ENCODE measurements around the gene CYP1A2. TPM values are rescaled to one million over a fixed set of nuclear protein-coding genes. Genes with fewer than 3 reads are reported as not detected.

CYP1A2 gene
- total RNA-seq, 2 experiments from 2014 or later: not detected

- Mint-ChIP-seq H3K4me3 (no peak overlapping the region), H3K27ac (no peak overlapping the region), H3K36me3 (ENCODE audit: low read depth) (peaks cover 4% of the 10 kb centered on the region), H3K9me3 (ENCODE audit: insufficient read depth) (peaks cover 12% of the 10 kb centered on the region), H3K4me1 (ENCODE audit: low read depth) (no peaks in the 10 kb centered on the region), H3K27me3 (ENCODE audit: low read depth) (peaks cover 9% of the 10 kb centered on the region)
- ATAC-seq (no peak), DNase-seq (no peak)
- POLR2A ChIA-PET: no interaction called here
- CTCF ChIA-PET: no interaction called here
These were observed 6.2 kb upstream of the CYP1A2 start for GRCh38 chr15:74742422-74742821.

DNA sequence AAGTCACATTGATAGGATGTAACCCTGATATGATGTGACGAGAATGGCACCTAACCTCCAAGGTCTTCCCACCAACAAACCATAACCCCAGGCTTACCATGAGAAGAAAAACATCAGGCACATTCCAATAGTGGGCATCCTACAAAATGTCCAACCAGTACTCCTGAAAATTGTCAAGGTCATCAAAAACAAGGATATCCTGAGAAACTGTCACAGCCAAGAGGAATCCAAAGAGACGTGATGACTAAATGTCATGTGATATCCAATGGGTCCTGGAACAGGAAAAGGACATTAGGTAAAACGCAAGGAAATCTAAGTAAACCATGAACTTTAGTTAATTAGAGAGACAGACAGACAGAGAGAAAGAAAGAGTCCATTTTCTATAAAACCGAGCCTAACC lies 2.3 kb upstream of the CYP1A2 start:
- POLR2A ChIA-PET: no interaction called here
- Mint-ChIP-seq H3K27me3 (ENCODE audit: low read depth) (peaks cover 4% of the 10 kb centered on the region), H3K9me3 (ENCODE audit: insufficient read depth) (peaks cover 6% of the 10 kb centered on the region), H3K4me1 (ENCODE audit: low read depth) (no peaks in the 10 kb centered on the region), H3K36me3 (ENCODE audit: low read depth) (no peaks in the 10 kb centered on the region), H3K4me3 (no peak overlapping the region), H3K27ac (no peak overlapping the region)
- CTCF ChIA-PET: no interaction called here
- ATAC-seq (no peak), DNase-seq (no peak)

- POLR2A ChIA-PET: interaction anchor here (0.6 kb wide), 2 partner anchors 11 to 26 kb away, joined by 3 to 6 read pairs; no protein-coding TSS in a partner anchor
- CTCF ChIA-PET: interaction anchor here (0.9 to 2.2 kb wide), 2 partner anchors 114 to 118 kb away, joined by 3 to 5 read pairs; no protein-coding TSS in a partner anchor
- no peak overlapping the region for H3K27ac Mint-ChIP-seq
These were observed 1.2 kb downstream of the CYP1A2 start for GRCh38 chr15:74749832-74750231.

DNA sequence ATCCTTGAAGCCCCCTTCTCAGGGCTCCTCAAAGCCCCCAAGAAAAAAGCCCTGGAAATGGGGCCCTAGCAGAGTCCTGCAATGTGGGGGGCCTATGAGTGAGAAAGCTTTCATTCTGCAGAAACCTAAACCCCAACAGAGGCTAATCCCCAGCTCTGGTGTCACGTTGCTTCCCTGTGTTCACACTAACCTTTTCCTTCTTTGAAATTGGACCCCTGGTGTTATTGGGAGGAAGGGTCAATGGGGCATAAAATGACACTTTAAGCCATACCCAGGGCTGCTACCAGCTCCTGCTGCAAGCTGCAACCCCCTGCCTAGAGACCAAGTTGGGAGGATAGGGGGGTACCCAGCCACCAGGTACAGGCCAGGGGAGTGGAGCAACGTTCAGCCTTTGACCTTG lies 2.1 kb downstream of the CYP1A2 start:
- Mint-ChIP-seq H3K4me3 (no peak overlapping the region), H3K9me3 (ENCODE audit: insufficient read depth) (no peaks in the 10 kb centered on the region), H3K27ac (no peak overlapping the region), H3K36me3 (ENCODE audit: low read depth) (no peaks in the 10 kb centered on the region), H3K27me3 (ENCODE audit: low read depth) (peaks cover 5% of the 10 kb centered on the region), H3K4me1 (ENCODE audit: low read depth) (no peaks in the 10 kb centered on the region)
- no peak for DNase-seq
- ChIA-PET POLR2A (interaction anchor here (0.6 kb wide), 1 partner anchor 10 kb away, joined by 6 read pairs; no protein-coding TSS in a partner anchor), CTCF (interaction anchor here (0.7 to 2.2 kb wide), 3 partner anchors 18 to 119 kb away, joined by 3 to 5 read pairs (median 3); no protein-coding TSS in a partner anchor)
- ATAC-seq: no peak

More at GRCh38 chr15:74749832-74750231, 1.2 kb downstream of the CYP1A2 start:
- Mint-ChIP-seq H3K9me3 (ENCODE audit: insufficient read depth) (no peaks in the 10 kb centered on the region), H3K4me1 (ENCODE audit: low read depth) (no peaks in the 10 kb centered on the region), H3K4me3 (no peak overlapping the region), H3K27me3 (ENCODE audit: low read depth) (peaks cover 5% of the 10 kb centered on the region), H3K36me3 (ENCODE audit: low read depth) (no peaks in the 10 kb centered on the region)
- DNase-seq (no peak), ATAC-seq (no peak)

DNA sequence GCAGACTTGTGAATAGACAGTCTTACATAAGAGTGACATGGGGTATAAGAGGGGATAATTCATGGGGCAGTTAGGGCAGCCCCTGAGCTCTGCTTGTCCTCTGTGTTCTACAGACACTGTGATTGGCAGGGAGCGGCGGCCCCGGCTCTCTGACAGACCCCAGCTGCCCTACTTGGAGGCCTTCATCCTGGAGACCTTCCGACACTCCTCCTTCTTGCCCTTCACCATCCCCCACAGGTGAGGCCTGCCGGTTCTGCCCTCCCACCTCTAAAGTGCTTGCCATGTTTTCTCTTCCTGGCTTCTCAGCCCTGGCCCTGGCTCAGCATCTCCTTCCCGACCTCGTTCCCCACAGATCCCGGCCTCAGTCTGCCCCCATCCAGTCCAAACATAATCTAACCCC lies 3.4 kb downstream of the CYP1A2 start:
- peaks cover 5% of the 10 kb centered on the region for H3K27me3 Mint-ChIP-seq (ENCODE audit: low read depth)
- H3K4me3 Mint-ChIP-seq: no peak overlapping the region
- ChIA-PET POLR2A (no interaction called here), CTCF (interaction anchor here (1.4 to 2.2 kb wide), 2 partner anchors 26 to 120 kb away, joined by 5 read pairs; partner anchors contain the start of gene CYP1A1)
- ATAC-seq (no peak), DNase-seq (no peak)
- H3K36me3 Mint-ChIP-seq (ENCODE audit: low read depth): no peaks in the 10 kb centered on the region
- H3K27ac Mint-ChIP-seq: no peak overlapping the region
- no peaks in the 10 kb centered on the region for H3K4me1 Mint-ChIP-seq (ENCODE audit: low read depth)
- H3K9me3 Mint-ChIP-seq (ENCODE audit: insufficient read depth): no peaks in the 10 kb centered on the region

- CTCF ChIA-PET: interaction anchor here (1.4 kb wide), 1 partner anchor 27 kb away, joined by 5 read pairs; the partner anchor contains the start of gene CYP1A1
- no peaks in the 10 kb centered on the region for H3K4me1 Mint-ChIP-seq (ENCODE audit: low read depth)
- H3K27ac Mint-ChIP-seq: no peak overlapping the region
- no peak for ATAC-seq
- POLR2A ChIA-PET: no interaction called here
- H3K27me3 Mint-ChIP-seq (ENCODE audit: low read depth): peaks cover 5% of the 10 kb centered on the region
- H3K9me3 Mint-ChIP-seq (ENCODE audit: insufficient read depth): no peaks in the 10 kb centered on the region
- H3K4me3 Mint-ChIP-seq: no peak overlapping the region
- H3K36me3 Mint-ChIP-seq (ENCODE audit: low read depth): no peaks in the 10 kb centered on the region
- no peak for DNase-seq
These were observed 3.9 kb downstream of the CYP1A2 start for GRCh38 chr15:74752531-74752930.

GRCh38 chr15:74754593-74755215 lies 6.1 kb downstream of the CYP1A2 start:
- H3K9me3 Mint-ChIP-seq (ENCODE audit: insufficient read depth): no peaks in the 10 kb centered on the region
- H3K27me3 Mint-ChIP-seq (ENCODE audit: low read depth): peaks cover 5% of the 10 kb centered on the region
- ChIA-PET POLR2A (no interaction called here), CTCF (interaction anchor here (1.5 kb wide), 1 partner anchor 119 kb away, joined by 4 read pairs; no protein-coding TSS in a partner anchor)
- no peak for DNase-seq
- no peak for ATAC-seq
- no peak overlapping the region for H3K27ac Mint-ChIP-seq
- no peak overlapping the region for H3K4me3 Mint-ChIP-seq
- no peaks in the 10 kb centered on the region for H3K36me3 Mint-ChIP-seq (ENCODE audit: low read depth)
- no peaks in the 10 kb centered on the region for H3K4me1 Mint-ChIP-seq (ENCODE audit: low read depth)

GRCh38 chr15:74758736-74759135 lies 10.1 kb downstream of the CYP1A2 start:
- no peak for DNase-seq
- H3K27me3 Mint-ChIP-seq (ENCODE audit: low read depth): no peaks in the 10 kb centered on the region
- H3K4me1 Mint-ChIP-seq (ENCODE audit: low read depth): peaks cover 14% of the 10 kb centered on the region
- ChIA-PET POLR2A (interaction anchor here (0.6 kb wide), 1 partner anchor 371 kb away, joined by 3 read pairs; no protein-coding TSS in a partner anchor), CTCF (interaction anchor here (1.3 to 19.5 kb wide), 4 partner anchors 10 to 143 kb away, joined by 3 to 508 read pairs (median 6); no protein-coding TSS in a partner anchor)
- H3K36me3 Mint-ChIP-seq (ENCODE audit: low read depth): no peaks in the 10 kb centered on the region
- no peak overlapping the region for H3K27ac Mint-ChIP-seq
- no peaks in the 10 kb centered on the region for H3K9me3 Mint-ChIP-seq (ENCODE audit: insufficient read depth)
- H3K4me3 Mint-ChIP-seq: no peak overlapping the region
- ATAC-seq: no peak

- Mint-ChIP-seq H3K4me1 (ENCODE audit: low read depth) (peaks cover 14% of the 10 kb centered on the region), H3K4me3 (no peak overlapping the region), H3K27me3 (ENCODE audit: low read depth) (no peaks in the 10 kb centered on the region), H3K9me3 (ENCODE audit: insufficient read depth) (no peaks in the 10 kb centered on the region), H3K27ac (peak overlapping the region; percentile 72), H3K36me3 (ENCODE audit: low read depth) (no peaks in the 10 kb centered on the region)
- no peak for ATAC-seq
- POLR2A ChIA-PET: interaction anchor here (1.4 kb wide), 1 partner anchor 14 kb away, joined by 4 read pairs; no protein-coding TSS in a partner anchor
- DNase-seq: no peak
- CTCF ChIA-PET: interaction anchor here (0.9 to 19.5 kb wide), 7 partner anchors 8 to 141 kb away, joined by 3 to 508 read pairs (median 5); partner anchors contain the start of gene CYP1A1
These were observed 14.1 kb downstream of the CYP1A2 start for GRCh38 chr15:74762791-74763150.

DNA sequence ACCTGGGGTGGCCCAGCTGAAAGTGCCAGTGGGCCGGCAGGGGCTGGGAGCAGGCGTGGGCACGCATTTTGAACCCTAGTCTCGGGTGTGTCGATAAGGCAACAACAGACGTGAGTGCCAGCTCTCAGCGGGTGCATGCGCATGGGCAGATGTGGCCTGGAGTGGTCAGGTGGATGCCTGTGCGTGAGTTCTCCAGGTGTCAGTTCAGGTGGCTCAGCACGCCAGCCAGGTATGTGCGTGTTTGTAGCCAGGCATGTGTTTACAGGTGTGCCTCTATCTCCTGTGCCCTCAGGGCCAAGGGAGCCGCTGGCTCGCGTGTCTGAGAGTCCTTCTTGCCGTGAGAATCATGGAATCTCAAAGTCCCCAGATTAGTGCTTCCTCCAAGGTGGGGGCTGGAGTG lies 14.8 kb downstream of the CYP1A2 start:
- ATAC-seq: no peak
- POLR2A ChIA-PET: interaction anchor here (1.4 kb wide), 1 partner anchor 14 kb away, joined by 4 read pairs; no protein-coding TSS in a partner anchor
- no peaks in the 10 kb centered on the region for H3K36me3 Mint-ChIP-seq (ENCODE audit: low read depth)
- peaks cover 14% of the 10 kb centered on the region for H3K4me1 Mint-ChIP-seq (ENCODE audit: low read depth)
- no peak overlapping the region for H3K27ac Mint-ChIP-seq
- no peaks in the 10 kb centered on the region for H3K9me3 Mint-ChIP-seq (ENCODE audit: insufficient read depth)
- CTCF ChIA-PET: interaction anchor here (0.7 to 19.5 kb wide), 8 partner anchors 7 to 142 kb away, joined by 3 to 508 read pairs (median 4); partner anchors contain the start of genes CYP1A1 and ULK3
- no peak for DNase-seq
- H3K4me3 Mint-ChIP-seq: no peak overlapping the region
- H3K27me3 Mint-ChIP-seq (ENCODE audit: low read depth): no peaks in the 10 kb centered on the region

DNA sequence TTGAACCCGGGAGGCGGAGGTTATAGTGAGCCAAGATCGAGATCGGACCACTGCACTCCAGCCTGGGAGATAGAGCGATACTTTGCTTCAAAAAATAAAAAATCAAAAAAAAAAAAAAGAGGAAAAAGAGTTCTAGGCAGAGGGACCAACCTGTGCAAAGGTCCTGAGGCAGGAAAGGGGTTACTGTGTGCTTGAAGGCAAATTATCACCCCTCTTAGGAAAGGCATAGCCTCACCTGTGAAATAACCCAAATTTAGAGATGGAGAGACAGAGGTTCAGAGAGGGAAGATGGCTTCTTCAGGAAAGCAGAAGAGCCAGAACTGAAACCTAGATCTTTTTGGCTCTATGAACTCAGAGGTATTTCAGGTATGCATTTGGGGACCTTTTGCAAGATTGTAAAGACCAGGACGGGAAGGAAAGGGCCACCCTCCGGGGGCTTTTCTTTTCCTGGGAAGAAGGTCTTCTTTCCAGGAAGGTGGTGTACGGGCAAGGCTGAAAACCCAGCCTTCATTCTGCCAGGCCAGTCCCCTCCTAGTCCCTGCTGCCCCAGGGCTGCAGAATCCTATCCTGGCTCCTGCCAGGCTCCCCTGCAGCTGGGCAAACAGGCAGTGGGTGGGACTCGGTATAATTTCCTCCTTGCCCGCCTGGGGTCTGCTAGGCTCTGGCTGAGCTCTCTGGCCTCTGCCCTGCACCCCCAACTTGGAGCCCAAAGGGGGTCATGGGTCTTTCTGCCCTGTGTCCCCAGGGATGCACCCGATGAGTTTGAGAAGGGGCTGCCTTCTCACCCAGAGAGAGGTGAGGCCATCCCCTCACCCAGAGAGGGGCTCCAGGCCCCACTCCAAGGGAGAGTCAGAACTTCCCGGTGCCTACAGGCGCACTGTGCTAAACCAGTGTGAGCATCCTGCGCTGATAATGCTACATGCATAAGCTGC lies 18.8 kb downstream of the CYP1A2 start:
- H3K27ac Mint-ChIP-seq: no peak overlapping the region
- no peak overlapping the region for H3K4me3 Mint-ChIP-seq

More for the DNA sequence above, 18.8 kb downstream of the CYP1A2 start:
- Mint-ChIP-seq H3K4me1 (ENCODE audit: low read depth) (peaks cover 28% of the 10 kb centered on the region), H3K36me3 (ENCODE audit: low read depth) (no peaks in the 10 kb centered on the region), H3K9me3 (ENCODE audit: insufficient read depth) (no peaks in the 10 kb centered on the region), H3K27me3 (ENCODE audit: low read depth) (no peaks in the 10 kb centered on the region)
- ChIA-PET CTCF (interaction anchor here (0.6 to 24.0 kb wide), 19 partner anchors 7 to 394 kb away, joined by 3 to 1683 read pairs (median 8); partner anchors contain the start of genes CLK3 and CSK), POLR2A (interaction anchor here (0.8 to 23.0 kb wide), 4 partner anchors 25 to 151 kb away, joined by 3 to 670 read pairs (median 6); no protein-coding TSS in a partner anchor)
- DNase-seq (no peak), ATAC-seq (no peak)

All from activated CD8-positive, alpha-beta T cell treated with anti-CD3 and anti-CD28 coated beads, Interleukin-2, amount 10 ng/mL, durations not matched to agents 7 days and 5 days (primary cell).